GM12878 (cell line): Measurements from ENCODE around the gene FLAD1. TPM values are rescaled to one million over a fixed set of nuclear protein-coding genes. Genes with fewer than 3 reads are reported as not detected.

ENCODE experiments used
- E2F4 ChIP-seq: IDR thresholded peaks from 2 replicates; pipeline ENCODE4 v1.6.1; 2012; ENCODE audit warnings: low read depth, low read length, improper control_type of control experiment
- E2F8 ChIP-seq: fragments of 450-650 bp; IDR thresholded peaks from 2 replicates; pipeline ENCODE4 v1.6.1; 2018; ENCODE audit warnings: mild to moderate bottlenecking, low read depth, moderate library complexity; ENCODE audit not compliant: partially characterized antibody
- E4F1 ChIP-seq: fragments of 450-650 bp; IDR thresholded peaks from 2 replicates; pipeline ENCODE4 v1.6.1; 2018; ENCODE audit warnings: borderline replicate concordance, mild to moderate bottlenecking; ENCODE audit not compliant: partially characterized antibody
- ETV6 ChIP-seq, 2 experiments: fragments of 450-650 bp in 1 of 2; IDR thresholded peaks in 1 of 2; conservative IDR thresholded peaks in 1 of 2; 2 replicates each; pipeline ENCODE4 v1.6.1; 2014; ENCODE audit warnings: antibody characterized with exemption in 1 of 2, borderline replicate concordance in 1 of 2, low read depth in 1 of 2, mild to moderate bottlenecking in 1 of 2, moderate library complexity in 1 of 2
- MXI1 ChIP-seq: fragments of 150-350 bp; IDR thresholded peaks from 2 replicates; pipeline ENCODE4 v1.6.1; 2011; ENCODE audit warnings: low read depth, mild to moderate bottlenecking, inconsistent platforms, low read length, improper control_type of control experiment
- PBX3 ChIP-seq: IDR thresholded peaks from 2 replicates; pipeline ENCODE4 v1.6.1; 2011; ENCODE audit warnings: mild to moderate bottlenecking, low read depth, low read length, moderate library complexity; ENCODE audit not compliant: insufficient replicate concordance
- POLR2A ChIP-seq: IDR thresholded peaks from 2 replicates; pipeline ENCODE4 v1.6.1; 2011; ENCODE audit warnings: low read depth, mild to moderate bottlenecking, low read length
- POLR2AphosphoS2 ChIP-seq: IDR thresholded peaks from 2 replicates; pipeline ENCODE4 v1.6.1; 2011; ENCODE audit warnings: low read depth, mild to moderate bottlenecking, low read length, improper control_type of control experiment, moderate library complexity
- POLR2AphosphoS5 ChIP-seq: IDR thresholded peaks from 2 replicates; pipeline ENCODE4 v1.6.1; 2011; ENCODE audit warnings: mild to moderate bottlenecking, low read length, inconsistent platforms
- RELB ChIP-seq: fragments of 450-650 bp; IDR thresholded peaks from 2 replicates; pipeline ENCODE4 v1.6.1; 2017; ENCODE audit warnings: low read depth, mild to moderate bottlenecking, moderate library complexity
- SKIL ChIP-seq: fragments of 450-650 bp; IDR thresholded peaks from 2 replicates; pipeline ENCODE4 v1.6.1; 2017; ENCODE audit warnings: mild to moderate bottlenecking, low read depth, inconsistent platforms; ENCODE audit not compliant: poor library complexity, severe bottlenecking
- SUZ12 ChIP-seq: fragments of 200-600 bp; sonication (generic); IDR thresholded peaks from one replicate; pipeline ENCODE4 v1.6.1; 2018; ENCODE audit warnings: antibody characterized with exemption, mild to moderate bottlenecking; ENCODE audit not compliant: unreplicated experiment
- USF2 ChIP-seq: IDR thresholded peaks from 2 replicates; pipeline ENCODE4 v1.6.1; 2011; ENCODE audit warnings: low read depth, low read length, improper control_type of control experiment, borderline replicate concordance
- ZNF217 ChIP-seq: fragments of 450-650 bp; IDR thresholded peaks from 2 replicates; pipeline ENCODE4 v1.6.1; 2017; ENCODE audit warnings: antibody characterized with exemption, mild to moderate bottlenecking
- polyA plus RNA-seq, 11 experiments: library from polyadenylated mRNA; depleted of rRNA in 4 of 11; unstranded in 6 of 11; stranded (reverse) in 5 of 11; fragments of >200 nt; fragmentation: Nextera tagmentation in 4 of 11; fragmentation: Illumina TruSeq in 1 of 11; extraction: Ambion mirVana in 4 of 11; extraction: Trizol in 1 of 11; gene quantifications; 1 replicate in 1 of 11; 2 replicates in 10 of 11; pipeline versions ENCODE4 v1.2.1 to v1.2.3, GENCODE V29; 2011 to 2016; ENCODE audit warnings: inconsistent platforms in 2 of 11, missing spikeins in 2 of 11, low read depth in 1 of 11
- total RNA-seq, 4 experiments: library from RNA; depleted of rRNA in 3 of 4; stranded (reverse); fragments of >200 nt in 3 of 4; fragmentation: Illumina TruSeq in 1 of 4; extraction: Trizol in 1 of 4; gene quantifications; 2 replicates each; pipeline versions ENCODE4 v1.2.1 to v1.2.3, GENCODE V29; 2013 to 2021

FLAD1 gene
- total and polyA plus RNA-seq, 10 of the 15 experiments (the other 5 are each of a cell fraction or from before 2014, with no cell fraction given), result 22.9 to 93.4 (median 56.6) TPM

- peak; percentile 68 for TF ChIP-seq USF2
- TF ChIP-seq SUZ12, result no peak
- TF ChIP-seq E2F8, result peak; percentile 98
- peak; percentile 100 for TF ChIP-seq PBX3
- TF ChIP-seq RELB, result peak; percentile 94
- TF ChIP-seq POLR2A, result peak; percentile 66
- peak; percentile 93 for TF ChIP-seq MXI1
- TF ChIP-seq POLR2AphosphoS5, result peak; percentile 85
- TF ChIP-seq E2F4, result peak; percentile 88
- TF ChIP-seq ZNF217, result no peak
- TF ChIP-seq POLR2AphosphoS2, result no peak; the same call in 1 of the 2 replicates
- TF ChIP-seq ETV6 (conservative IDR thresholded peaks at IDR 0.05 in 1 of 2, IDR thresholded peaks at IDR 0.05 in 1 of 2; ENCODE audit: borderline replicate concordance in 1 of 2, low read depth in 1 of 2), result no peak
- peak; percentile 96 for TF ChIP-seq E4F1
- peak; percentile 99 for TF ChIP-seq SKIL
Observed at GRCh38 chr1:154982897-154983648, at the start of gene FLAD1 (continued).
